GM19099 (cell line): ENCODE results near the gene QSER1.

Experiments used
- POLR2A ChIP-seq: IDR thresholded peaks from 3 replicates; pipeline ENCODE4 v1.6.1; 2011; ENCODE audit warnings: low read depth; ENCODE audit not compliant: insufficient read length; ENCODE audit errors: extremely low read depth

QSER1 gene

DNA sequence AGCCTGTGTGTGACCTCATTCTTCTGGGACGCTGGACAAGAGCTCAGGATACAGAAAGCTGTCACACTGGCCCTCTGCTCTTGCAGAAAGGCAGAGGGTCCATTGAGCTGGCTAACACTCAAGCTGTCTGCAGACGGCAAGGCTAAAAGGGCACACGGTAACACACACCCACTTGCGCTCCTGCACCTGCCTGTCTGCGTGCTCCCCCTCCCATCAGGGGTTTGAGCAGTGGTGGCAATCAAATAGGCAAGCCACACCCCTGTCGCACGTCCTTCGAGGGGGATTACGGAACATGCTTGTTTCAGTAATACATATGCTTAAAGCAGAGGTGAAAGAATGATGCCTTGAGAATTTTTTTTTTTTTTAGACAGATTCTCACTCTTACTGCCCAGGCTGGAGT is 7.1 kb upstream of the QSER1 start:
- no peak for TF ChIP-seq POLR2A

DNA sequence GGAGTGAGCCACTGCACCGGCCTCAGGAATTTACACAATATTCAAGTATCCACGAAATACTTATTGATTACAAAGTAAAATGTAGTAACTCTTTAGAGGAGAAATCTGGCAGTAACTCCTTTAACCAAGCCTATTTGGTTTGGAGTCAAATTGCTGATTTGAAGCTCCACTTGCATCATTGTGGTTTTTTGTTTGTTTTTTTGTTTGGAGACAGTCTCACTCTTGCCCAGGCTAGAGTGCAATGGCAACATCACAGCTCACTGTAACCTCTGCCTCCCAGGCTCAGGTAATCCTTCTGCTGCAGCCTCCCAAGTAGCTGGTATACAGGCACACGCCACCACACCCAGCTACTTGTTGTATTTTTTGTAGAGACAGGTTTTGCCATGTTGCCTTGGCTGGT is 6.4 kb upstream of the QSER1 start:
- no peak for TF ChIP-seq POLR2A

DNA sequence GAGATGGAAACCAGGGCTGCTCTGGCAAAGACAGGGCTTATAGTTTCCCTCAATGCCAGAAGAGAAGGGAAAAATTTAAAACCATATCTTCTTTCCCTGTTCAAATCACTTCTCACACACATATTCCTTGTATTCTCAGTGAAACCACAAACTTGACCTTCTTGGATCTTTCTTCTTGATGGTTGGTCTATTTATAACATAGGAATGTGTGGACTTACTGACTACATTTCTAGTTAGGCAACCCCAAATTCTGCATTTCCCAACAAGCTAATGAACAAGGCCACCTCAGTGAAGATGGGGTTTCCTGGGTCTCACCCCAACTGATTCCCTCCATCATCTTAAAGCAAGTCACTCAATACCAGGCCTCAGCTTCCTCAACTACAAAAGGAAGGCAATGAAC is 3.8 kb upstream of the QSER1 start:
- TF ChIP-seq POLR2A = no peak

DNA sequence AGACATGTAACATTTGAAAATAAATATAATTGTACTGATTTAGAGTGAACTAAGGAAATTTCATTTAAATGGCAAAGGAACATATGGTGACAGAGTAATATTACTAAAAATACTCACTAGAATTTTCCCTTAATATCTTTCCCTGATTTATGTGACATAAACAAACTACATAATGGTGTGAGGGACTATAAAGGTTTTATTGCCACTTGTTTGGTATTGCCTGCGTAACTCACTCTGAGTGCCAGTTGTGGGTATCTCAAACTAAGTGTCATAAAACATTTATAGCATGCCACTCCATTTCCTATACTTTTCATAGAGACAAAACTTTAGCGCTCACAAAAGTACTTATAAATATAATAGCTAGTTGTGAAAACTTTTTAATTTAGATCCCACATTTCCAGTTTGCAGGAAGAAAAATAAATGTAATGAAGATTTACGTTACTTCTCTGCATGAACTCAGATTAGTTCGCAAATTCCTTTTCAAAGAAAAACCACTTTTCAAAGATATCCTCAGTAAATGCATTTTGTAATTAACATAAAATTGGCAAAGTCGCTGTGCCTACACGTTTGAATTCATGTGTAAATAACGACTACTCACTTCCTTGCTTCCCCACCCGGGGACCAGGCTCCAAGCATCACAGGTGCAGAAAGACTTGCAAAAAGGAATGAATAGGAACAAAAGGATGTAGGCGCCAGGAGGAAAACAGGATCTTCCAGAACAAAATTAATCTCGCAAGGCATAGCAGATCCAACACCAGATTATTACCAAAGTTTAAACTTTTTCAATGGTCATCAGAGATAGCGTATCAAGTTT is 1.6 kb upstream of the QSER1 start:
- no peak for TF ChIP-seq POLR2A

DNA sequence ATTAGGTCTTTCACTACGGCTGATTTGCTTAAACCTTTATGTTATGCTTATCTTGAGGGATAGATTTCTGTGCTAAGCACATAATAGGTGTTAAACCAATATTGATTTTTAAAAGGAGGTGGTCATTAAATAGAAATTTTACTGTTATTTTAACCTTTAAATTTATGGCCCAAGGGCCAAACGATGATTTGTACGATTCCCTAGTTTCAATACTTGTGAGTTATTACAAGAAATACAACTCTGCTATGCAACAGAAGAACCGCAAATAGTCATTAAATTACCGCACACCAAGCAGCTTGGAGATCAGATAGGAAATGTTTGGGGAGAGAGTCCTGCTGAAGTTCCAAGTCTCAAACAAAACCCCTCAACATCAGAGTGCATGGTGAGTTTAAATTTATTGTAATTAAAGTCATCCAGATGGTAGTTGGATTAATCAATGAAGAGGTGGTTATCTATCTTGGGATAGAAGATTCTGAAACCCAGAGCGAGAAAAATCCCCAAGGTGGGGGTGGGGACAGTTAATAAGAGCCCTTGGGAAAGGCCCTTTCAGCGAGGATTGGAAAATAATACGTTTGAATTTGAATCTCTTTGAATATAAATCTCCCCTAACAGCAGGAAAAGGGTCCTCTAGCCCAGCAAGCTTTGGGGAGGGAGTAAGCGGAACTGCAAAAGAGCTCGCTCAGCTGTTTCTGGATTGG is 805 bp upstream of the QSER1 start:
- TF ChIP-seq POLR2A = no peak

DNA sequence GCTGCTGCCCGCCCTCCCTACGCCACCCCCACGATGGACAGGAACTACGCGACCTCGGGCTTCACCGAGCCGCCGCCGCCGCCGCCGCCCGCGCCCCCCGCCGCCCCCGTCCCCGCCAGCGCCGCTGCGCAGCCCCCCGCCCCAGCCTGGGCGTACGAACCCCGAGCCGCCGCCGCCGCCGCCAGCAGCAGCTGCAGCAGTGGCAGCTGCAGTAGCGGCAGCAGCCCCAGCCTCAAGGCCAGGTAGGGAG is 407 bp downstream of the QSER1 start:
- TF ChIP-seq POLR2A = no peak

DNA sequence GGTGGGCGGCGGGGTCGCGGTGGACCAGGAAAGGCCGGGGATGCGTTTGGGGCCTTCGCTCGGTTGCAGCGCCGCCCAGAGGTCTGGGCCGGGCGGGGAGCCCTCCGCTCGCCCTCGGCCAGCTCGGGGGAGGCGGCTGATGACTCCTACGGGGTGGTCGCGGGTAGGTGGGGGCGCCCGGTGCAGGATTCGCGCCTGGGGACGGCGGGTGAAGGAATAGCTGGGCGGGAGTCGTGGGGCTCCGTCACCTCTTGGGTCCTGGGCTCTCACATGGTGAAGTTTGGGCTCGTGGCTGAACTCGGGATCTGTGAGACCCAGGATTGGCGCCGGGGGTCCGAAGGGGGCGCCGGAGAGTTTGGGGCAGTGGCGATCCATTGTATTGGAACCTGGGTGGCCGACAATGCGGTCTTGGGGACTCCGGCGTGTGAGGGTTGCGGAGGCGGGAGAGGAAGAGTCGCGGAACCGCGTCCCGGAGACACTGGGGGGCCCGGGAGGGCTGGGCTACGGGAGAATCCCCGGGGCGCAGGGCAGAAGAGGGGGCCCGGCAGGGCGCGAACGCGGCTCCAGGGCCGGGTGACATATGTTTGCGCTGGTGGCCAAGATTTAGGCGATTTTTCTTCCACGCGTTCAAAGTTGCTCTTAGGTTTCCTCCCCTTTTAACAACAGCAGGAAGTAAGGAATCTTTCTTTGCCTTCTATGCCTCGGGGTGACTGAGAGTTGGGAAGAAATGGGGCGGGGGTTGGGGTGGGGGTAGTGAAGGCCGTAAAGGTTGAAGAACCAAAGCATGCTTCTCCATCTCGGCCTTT is 935 bp downstream of the QSER1 start:
- no peak for TF ChIP-seq POLR2A

DNA sequence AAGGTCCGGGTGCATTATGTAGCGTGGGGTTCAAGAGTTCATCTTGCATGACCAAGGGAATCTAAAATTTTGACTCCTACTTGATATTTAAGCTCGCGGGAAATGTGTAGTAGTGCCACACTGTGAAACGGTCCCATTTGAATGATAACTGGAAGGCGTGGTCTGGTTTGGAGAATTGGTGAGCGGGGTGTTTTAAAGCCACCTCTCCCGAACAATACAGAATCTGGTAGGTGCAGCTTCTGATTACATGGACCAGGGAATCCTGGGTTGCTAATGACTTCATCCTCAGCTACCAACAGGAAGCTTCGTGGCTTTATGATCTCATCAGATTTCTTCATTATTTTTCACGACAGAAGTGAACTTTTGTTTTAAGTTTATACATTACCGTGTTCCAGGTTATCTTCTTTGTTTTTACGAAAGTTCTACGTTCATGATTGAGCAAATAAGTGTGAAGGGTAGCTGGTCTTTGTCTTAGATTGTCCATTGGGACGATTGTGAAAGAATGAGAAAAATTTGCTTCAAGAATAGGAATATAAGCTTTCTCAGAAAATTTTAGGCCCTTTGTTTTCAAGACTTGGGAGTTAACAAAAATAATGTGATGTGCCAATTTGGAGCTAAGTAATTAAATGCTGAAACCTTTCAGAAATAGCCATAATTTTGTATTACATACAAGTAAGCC is 1.7 kb downstream of the QSER1 start:
- TF ChIP-seq POLR2A = peak; percentile 17

DNA sequence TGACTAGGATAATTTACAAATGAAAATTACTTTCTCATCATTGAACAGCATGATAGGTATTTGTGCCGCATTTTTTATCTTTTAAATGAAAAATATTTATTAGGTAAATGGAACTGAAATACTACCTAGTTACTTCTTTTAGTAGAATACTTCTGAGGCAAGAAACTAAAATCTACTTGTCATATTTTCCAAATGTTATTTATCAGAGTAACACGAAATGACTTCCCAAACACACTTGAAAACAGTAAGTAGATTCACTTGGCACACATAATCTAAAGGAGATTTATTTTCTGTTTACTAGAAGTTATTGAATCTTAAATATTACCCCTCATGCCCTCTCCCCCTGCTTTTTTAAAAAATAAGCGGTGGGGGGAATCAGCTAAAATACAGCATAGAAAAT is 2.3 kb downstream of the QSER1 start:
- no peak for TF ChIP-seq POLR2A

DNA sequence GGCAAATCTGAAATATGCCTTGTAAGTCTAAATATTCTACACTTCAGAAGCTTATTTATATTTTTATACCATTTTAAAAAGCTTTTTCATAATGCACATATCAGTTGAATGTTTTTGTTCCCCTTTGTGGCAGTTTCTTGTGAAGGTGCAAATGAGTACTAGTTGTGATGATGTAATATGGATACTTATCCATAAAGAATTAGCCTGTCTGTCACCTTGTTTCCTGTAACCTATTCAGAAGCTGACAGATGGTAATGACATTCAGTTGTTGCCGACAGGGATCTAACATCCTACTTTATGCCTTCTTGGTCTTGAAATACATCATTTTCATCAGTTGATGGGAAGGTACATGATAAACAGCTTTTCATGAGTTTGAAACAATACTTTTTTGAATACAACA is 2.9 kb downstream of the QSER1 start:
- TF ChIP-seq POLR2A = no peak

DNA sequence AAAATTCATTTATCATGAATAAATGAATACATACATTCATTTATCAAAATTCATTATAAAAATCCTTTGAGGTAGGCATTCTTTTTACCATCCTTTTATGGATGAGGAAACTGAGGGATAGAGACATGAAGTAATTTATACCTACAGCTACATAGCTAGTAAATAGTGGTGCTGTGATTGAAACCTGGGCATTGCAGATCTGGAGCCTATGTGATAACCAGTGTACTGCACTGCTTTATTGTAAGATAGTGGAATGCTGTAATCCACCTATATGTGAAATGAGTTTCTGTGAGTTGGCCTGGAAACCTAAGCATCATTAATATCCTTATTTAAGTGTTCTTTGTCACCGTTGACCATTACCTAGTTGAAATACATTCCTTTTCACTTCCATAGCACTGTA is 4.5 kb downstream of the QSER1 start:
- no peak for TF ChIP-seq POLR2A

DNA sequence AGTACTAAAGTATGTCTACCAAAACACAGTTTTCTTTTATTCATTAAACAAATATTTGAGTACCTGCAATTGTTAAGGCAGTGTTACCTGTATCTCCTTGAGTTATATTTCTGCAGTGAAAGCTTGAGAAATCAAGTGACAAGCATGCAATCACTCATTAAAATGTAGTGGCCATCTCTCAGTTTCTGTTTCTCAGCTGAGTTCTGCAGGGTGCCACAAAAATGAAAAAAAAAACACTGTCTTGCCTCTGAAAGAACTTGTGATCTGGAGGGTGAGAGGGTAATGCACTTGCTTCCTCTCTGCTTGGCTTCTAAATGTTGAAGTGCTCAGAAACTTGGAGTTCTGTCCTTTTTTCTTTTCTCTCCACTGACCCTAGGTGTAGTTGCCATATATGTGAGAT is 6.8 kb downstream of the QSER1 start:
- no peak for TF ChIP-seq POLR2A

DNA sequence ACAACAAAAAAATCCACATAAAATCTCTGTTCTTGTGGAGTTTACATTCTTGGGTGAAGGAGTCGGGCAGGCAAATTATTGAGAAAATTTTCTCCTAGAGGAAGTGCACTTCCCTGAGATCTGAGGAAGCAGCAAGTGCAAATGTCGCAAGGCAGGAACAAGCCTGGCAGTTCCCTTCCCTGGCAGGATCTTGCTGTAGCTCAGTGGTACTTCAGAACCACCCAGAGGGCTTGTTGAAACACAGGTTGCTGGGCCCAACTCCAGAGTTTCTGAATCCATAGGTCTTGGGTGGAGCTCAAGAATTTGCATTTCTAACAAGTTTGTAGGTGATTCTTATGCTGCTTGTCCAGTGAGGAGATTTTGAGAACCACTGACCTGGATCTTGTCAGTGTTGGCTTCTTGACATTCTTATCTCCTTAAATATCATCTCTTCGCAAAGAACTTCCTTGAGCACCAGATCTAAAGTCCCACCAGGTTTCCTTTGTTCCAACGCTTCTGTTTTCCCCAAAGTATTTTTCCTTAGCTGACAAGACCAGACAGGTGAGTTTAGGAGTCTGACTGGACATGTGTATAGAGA is 9.6 kb downstream of the QSER1 start:
- TF ChIP-seq POLR2A = no peak

DNA sequence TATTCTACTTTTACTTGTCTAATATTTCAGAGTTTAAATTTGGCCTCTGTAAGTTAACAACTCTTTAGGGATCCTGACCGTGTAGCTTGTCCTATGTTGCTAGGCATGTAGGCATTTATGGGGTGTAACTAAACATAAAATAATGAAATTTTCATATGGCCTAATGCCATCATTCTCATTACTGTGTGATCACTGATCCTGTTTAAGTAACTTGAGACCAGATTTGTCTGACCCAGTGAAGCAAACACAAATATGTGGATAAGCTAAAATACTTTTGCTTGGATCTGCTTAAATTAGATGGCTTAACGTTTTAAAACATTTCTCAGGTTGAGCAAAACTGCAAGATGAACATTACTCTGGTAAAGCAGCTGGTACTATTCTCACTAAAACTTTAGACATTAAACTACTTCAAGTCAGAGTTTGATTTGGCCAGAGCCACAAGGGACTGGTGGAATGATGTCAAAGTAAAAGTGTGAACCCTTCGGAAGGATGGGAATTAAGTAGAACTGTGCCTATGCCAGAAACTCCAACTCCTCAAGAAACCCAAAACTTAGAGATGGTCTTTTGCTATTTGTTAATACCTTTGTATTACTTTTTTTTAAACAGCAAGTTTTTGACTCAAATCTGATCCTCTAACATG is 12.5 kb downstream of the QSER1 start:
- no peak for TF ChIP-seq POLR2A

DNA sequence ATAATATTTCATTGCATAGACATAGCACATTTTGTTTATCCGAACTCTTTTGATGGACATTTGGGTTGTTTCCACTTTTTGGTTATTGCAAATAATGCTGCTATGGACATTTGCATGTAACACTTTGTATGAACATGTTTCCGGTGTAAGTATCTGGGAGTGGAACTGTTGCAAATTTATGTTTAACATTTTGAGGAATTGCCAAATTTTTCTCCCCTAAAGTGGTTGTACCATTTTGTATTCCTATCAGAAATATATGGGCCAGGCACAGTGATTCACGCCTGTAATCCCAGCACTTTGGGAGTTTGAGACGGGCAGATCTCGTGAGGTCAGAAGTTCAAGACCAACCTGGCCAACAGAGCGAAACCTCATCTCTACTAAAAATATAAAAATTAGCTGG is 16.0 kb downstream of the QSER1 start:
- TF ChIP-seq POLR2A = no peak
